BLaER1 treated with 17β-estradiol and CSF1 and Interleukin-3, amounts not matched to agents 10 nM and 100 nM (cell line): ENCODE results near the gene SF3B6.

Experiments used
- H3K27ac ChIP-seq, 11 experiments: shearing (Covaris generic); formaldehyde crosslinking; 2 replicates each; pipeline ENCODE4 v1.8.1; 2022
- H3K27me3 ChIP-seq, 11 experiments: shearing (Covaris generic); formaldehyde crosslinking; 2 replicates each; pipeline ENCODE4 v1.8.1; 2022
- H3K36me3 ChIP-seq, 11 experiments: shearing (Covaris generic); formaldehyde crosslinking; 2 replicates each; pipeline ENCODE4 v1.8.1; 2022
- H3K4me1 ChIP-seq, 10 experiments: shearing (Covaris generic); formaldehyde crosslinking; 2 replicates each; pipeline ENCODE4 v1.8.1; 2022
- H3K4me2 ChIP-seq, 11 experiments: shearing (Covaris generic); formaldehyde crosslinking; 2 replicates each; pipeline ENCODE4 v1.8.1; 2022
- H3K4me3 ChIP-seq, 10 experiments: shearing (Covaris generic); formaldehyde crosslinking; 2 replicates each; pipeline ENCODE4 v1.8.1; 2022
- H3K9ac ChIP-seq, 11 experiments: shearing (Covaris generic); formaldehyde crosslinking; 2 replicates each; pipeline ENCODE4 v1.8.1; 2022
- H3K9me3 ChIP-seq, 11 experiments: shearing (Covaris generic); formaldehyde crosslinking; replicated peaks in 1 of 11; 2 replicates each; pipeline ENCODE4 v1.8.1; 2022
- H4K20me1 ChIP-seq, 11 experiments: shearing (Covaris generic); formaldehyde crosslinking; 2 replicates each; pipeline ENCODE4 v1.8.1; 2022
- Cebpa-rat ChIP-seq, 11 experiments: shearing (Covaris generic); IDR thresholded peaks; 2 replicates each; pipeline ENCODE4 v1.8.1; 2022

Gene SF3B6

GRCh38 chr2:24084386-24085199 lies 8.5 kb upstream of the SF3B6 start, which contains the start of gene TP53I3:
Gene TP53I3, minus strand, starts transcription at chr2:24084834. Its CDS starts 508 bp downstream, at chr2:24084326.
- peak within 1 kb of the TSS; percentile 79 to 98 (median 91) for H3K4me2 ChIP-seq
- H3K27me3 ChIP-seq: no peaks in the 10 kb centered on the region
- peak within 1 kb of the TSS; percentile 43 to 84 (median 72); a peak in 21 of 22 replicates for H3K27ac ChIP-seq
- no peaks in the 10 kb centered on the region for H4K20me1 ChIP-seq
- H3K36me3 ChIP-seq: peaks cover 6 to 62% (median 46%) of the 10 kb centered on the region in 11 experiments; a peak in 19 of 22 replicates
- H3K4me1 ChIP-seq: peaks cover 14 to 43% (median 21%) of the 10 kb centered on the region in 10 experiments
- TF ChIP-seq Cebpa-rat (IDR thresholded peaks at IDR 0.05): no peak
- peak within 1 kb of the TSS; percentile 77 to 86 (median 82) for H3K9ac ChIP-seq
- H3K9me3 ChIP-seq: 0 out of 22 replicates have a peak, but pooled peaks cover 0 to 2% (median 0%) of the 10 kb centered on the region in 11 experiments
- peak within 1 kb of the TSS; percentile 63 to 78 (median 68) for H3K4me3 ChIP-seq

- Histone ChIP-seq H3K4me1 (peaks cover 14 to 45% (median 22%) of the 10 kb centered on the region in 10 experiments), H3K4me3 (peak overlapping the region; percentile 63 to 78 (median 68)), H3K36me3 (peaks cover 0 to 62% (median 41%) of the 10 kb centered on the region in 11 experiments; a peak in 19 of 22 replicates), H3K9ac (peak overlapping the region; percentile 77 to 86 (median 82)), H4K20me1 (peaks cover 0 to 6% (median 0%) of the 10 kb centered on the region in 11 experiments; a peak in 1 of 22 replicates), H3K9me3 (no peaks in the 10 kb centered on the region), H3K27me3 (no peaks in the 10 kb centered on the region), H3K4me2 (peak overlapping the region; percentile 79 to 98 (median 91)), H3K27ac (peak overlapping the region; percentile 23 to 84 (median 72); a peak in 21 of 22 replicates)
- TF ChIP-seq Cebpa-rat (IDR thresholded peaks at IDR 0.05): no peak
Observed at GRCh38 chr2:24083567-24084385, 7.7 kb upstream of the SF3B6 start.

- H3K4me1 ChIP-seq: peaks cover 18 to 53% (median 30%) of the 10 kb centered on the region in 10 experiments
- H3K9me3 ChIP-seq: no peaks in the 10 kb centered on the region
- peak overlapping the region in 9 of 11 experiments; percentile 62 to 84 (median 75); a peak in 18 of 22 replicates for H3K27ac ChIP-seq
- peak overlapping the region in 9 of 11 experiments; percentile 77 to 86 (median 81); a peak in 17 of 22 replicates for H3K9ac ChIP-seq
- no peak for TF ChIP-seq Cebpa-rat (IDR thresholded peaks at IDR 0.05)
- H4K20me1 ChIP-seq: peaks cover 0 to 12% (median 0%) of the 10 kb centered on the region in 11 experiments; a peak in 1 of 22 replicates
- H3K4me3 ChIP-seq: peak overlapping the region in 5 of 10 experiments; percentile 63 to 78 (median 68); a peak in 11 of 20 replicates
- H3K27me3 ChIP-seq: no peaks in the 10 kb centered on the region
- peak overlapping the region; percentile 79 to 98 (median 91) for H3K4me2 ChIP-seq
- H3K36me3 ChIP-seq: peaks cover 0 to 56% (median 33%) of the 10 kb centered on the region in 11 experiments; a peak in 19 of 22 replicates
Observed at GRCh38 chr2:24082787-24083566, 6.9 kb upstream of the SF3B6 start.

GRCh38 chr2:24080701-24081100 lies 4.6 kb upstream of the SF3B6 start:
- Histone ChIP-seq H3K4me2 (no peak overlapping the region), H3K36me3 (peaks cover 0 to 46% (median 26%) of the 10 kb centered on the region in 11 experiments; a peak in 17 of 22 replicates), H3K4me1 (peaks cover 25 to 58% (median 36%) of the 10 kb centered on the region in 10 experiments), H3K27ac (no peak overlapping the region), H3K4me3 (no peak overlapping the region), H4K20me1 (peaks cover 0 to 14% (median 0%) of the 10 kb centered on the region in 11 experiments; a peak in 4 of 22 replicates), H3K9ac (no peak overlapping the region), H3K27me3 (no peaks in the 10 kb centered on the region), H3K9me3 (no peaks in the 10 kb centered on the region)
- no peak for TF ChIP-seq Cebpa-rat (IDR thresholded peaks at IDR 0.05)

GRCh38 chr2:24077879-24078278 lies 1.8 kb upstream of the SF3B6 start:
- H3K4me3 ChIP-seq: peak overlapping the region; percentile 73 to 100 (median 87)
- peak overlapping the region; percentile 81 to 94 (median 91) for H3K9ac ChIP-seq
- peak overlapping the region; percentile 71 to 91 (median 83); a peak in 21 of 22 replicates for H3K27ac ChIP-seq

GRCh38 chr2:24077535-24077877 lies 1.4 kb upstream of the SF3B6 start:
- peak overlapping the region; percentile 81 to 94 (median 91) for H3K9ac ChIP-seq
- peaks cover 24 to 56% (median 29%) of the 10 kb centered on the region in 10 experiments for H3K4me1 ChIP-seq
- peak overlapping the region; percentile 85 to 98 (median 93) for H3K4me2 ChIP-seq
- no peak for TF ChIP-seq Cebpa-rat (IDR thresholded peaks at IDR 0.05)
- H3K27ac ChIP-seq: peak overlapping the region; percentile 71 to 91 (median 83)
- H3K36me3 ChIP-seq: peaks cover 20 to 57% (median 41%) of the 10 kb centered on the region in 11 experiments
- H4K20me1 ChIP-seq: peaks cover 0 to 46% (median 7%) of the 10 kb centered on the region in 11 experiments; a peak in 10 of 22 replicates
- H3K9me3 ChIP-seq: no peaks in the 10 kb centered on the region
- no peaks in the 10 kb centered on the region for H3K27me3 ChIP-seq
- H3K4me3 ChIP-seq: peak overlapping the region; percentile 73 to 100 (median 87)

More at GRCh38 chr2:24077879-24078278, 1.8 kb upstream of the SF3B6 start:
- H3K9me3 ChIP-seq: no peaks in the 10 kb centered on the region
- peaks cover 24 to 60% (median 31%) of the 10 kb centered on the region in 10 experiments for H3K4me1 ChIP-seq
- peaks cover 0 to 42% (median 4%) of the 10 kb centered on the region in 11 experiments; a peak in 10 of 22 replicates for H4K20me1 ChIP-seq
- TF ChIP-seq Cebpa-rat (IDR thresholded peaks at IDR 0.05): no peak
- no peaks in the 10 kb centered on the region for H3K27me3 ChIP-seq
- H3K4me2 ChIP-seq: peak overlapping the region; percentile 85 to 98 (median 93)
- H3K36me3 ChIP-seq: peaks cover 17 to 57% (median 41%) of the 10 kb centered on the region in 11 experiments

GRCh38 chr2:24076849-24077534 lies 866 bp upstream of the SF3B6 start:
- Histone ChIP-seq H3K27ac (peak overlapping the region; percentile 71 to 91 (median 83)), H3K9me3 (no peaks in the 10 kb centered on the region), H3K4me1 (peaks cover 24 to 51% (median 29%) of the 10 kb centered on the region in 10 experiments), H4K20me1 (peaks cover 0 to 51% (median 12%) of the 10 kb centered on the region in 11 experiments; a peak in 14 of 22 replicates), H3K4me3 (peak overlapping the region; percentile 73 to 100 (median 87)), H3K27me3 (no peaks in the 10 kb centered on the region), H3K9ac (peak overlapping the region; percentile 81 to 94 (median 91)), H3K36me3 (peaks cover 26 to 57% (median 43%) of the 10 kb centered on the region in 11 experiments), H3K4me2 (peak overlapping the region; percentile 85 to 98 (median 93))
- no peak for TF ChIP-seq Cebpa-rat (IDR thresholded peaks at IDR 0.05)
